CD8-positive, alpha-beta memory T cell (primary cell): ENCODE data around the gene KRTAP5-8. TPM values are rescaled to one million over a fixed set of nuclear protein-coding genes. Genes with fewer than 3 reads are reported as not detected.
"Not testable (repeated sequence)": the region's sequence is repeated elsewhere in the genome, so short reads cannot be mapped to it uniquely, and the experiment has no call there.

Experiments
- CTCF ChIA-PET: fragments of 350-600 bp; sonication (Branson Sonifier 250); formaldehyde crosslinking; loops from one replicate; lab custom pipeline; 2021; ENCODE audit warnings: antibody characterized with exemption; lab: Charles Lee
- POLR2A ChIA-PET: fragments of 350-600 bp; sonication (Branson Sonifier 250); formaldehyde crosslinking; loops from one replicate; lab custom pipeline; 2021; ENCODE audit warnings: antibody characterized with exemption; lab: Charles Lee
- DNase-seq, 5 donors: peaks; one replicate each; pipeline versions ENCODE4 v3.0.0 to v3.0.0-alpha.2; 2020 to 2022; ENCODE audit warnings: mixed read lengths in 1 of 5
- H3K27ac ChIP-seq: one replicate; pipeline ENCODE4 v1.7.0; 2013; ENCODE audit warnings: low read depth, mild to moderate bottlenecking, low read length, moderate library complexity
- H3K27me3 ChIP-seq: 2 replicates; pipeline ENCODE4 v1.7.0; 2013; ENCODE audit warnings: low read length, mild to moderate bottlenecking; ENCODE audit not compliant: insufficient read depth, poor library complexity, severe bottlenecking
- H3K36me3 ChIP-seq: 2 replicates; pipeline ENCODE4 v1.7.0; 2013; ENCODE audit warnings: mild to moderate bottlenecking, low read length, moderate library complexity; ENCODE audit not compliant: insufficient read depth
- H3K4me1 ChIP-seq: 2 replicates; pipeline ENCODE4 v1.7.0; 2013; ENCODE audit warnings: mild to moderate bottlenecking, low read length, moderate library complexity; ENCODE audit not compliant: insufficient read depth
- H3K4me3 ChIP-seq: 2 replicates; pipeline ENCODE4 v1.7.0; 2013; ENCODE audit warnings: mild to moderate bottlenecking, low read length
- H3K9me3 ChIP-seq: 2 replicates; pipeline ENCODE4 v1.7.0; 2013; ENCODE audit warnings: mild to moderate bottlenecking, low read length
- H3K27ac Mint-ChIP-seq, 8 donors: one replicate each; pipeline ENCODE4 v1.8.0; 2020 to 2021; ENCODE audit warnings: mixed read lengths in 8 of 8, mild to moderate bottlenecking in 6 of 8, inconsistent platforms in 3 of 8, moderate library complexity in 3 of 8
- H3K27me3 Mint-ChIP-seq, 2 donors: one replicate each; pipeline ENCODE4 v1.8.0; 2020 to 2021; ENCODE audit warnings: mixed read lengths in 2 of 2, mild to moderate bottlenecking in 1 of 2, moderate library complexity in 1 of 2
- H3K36me3 Mint-ChIP-seq, 3 donors: one replicate each; pipeline ENCODE4 v1.8.0; 2020 to 2021; ENCODE audit warnings: mixed read lengths in 3 of 3, inconsistent platforms in 1 of 3, mild to moderate bottlenecking in 1 of 3
- H3K4me1 Mint-ChIP-seq, 3 donors: one replicate each; pipeline ENCODE4 v1.8.0; 2020 to 2021; ENCODE audit warnings: mixed read lengths in 3 of 3, inconsistent platforms in 1 of 3, mild to moderate bottlenecking in 1 of 3
- H3K4me3 Mint-ChIP-seq, 7 donors: one replicate each; pipeline ENCODE4 v1.8.0; 2020 to 2021; ENCODE audit warnings: mixed read lengths in 7 of 7, mild to moderate bottlenecking in 6 of 7, moderate library complexity in 4 of 7, inconsistent platforms in 2 of 7
- H3K9me3 Mint-ChIP-seq, 5 donors: one replicate each; pipeline ENCODE4 v1.8.0; 2020 to 2022; ENCODE audit warnings: mixed read lengths in 5 of 5, mild to moderate bottlenecking in 3 of 5, moderate library complexity in 2 of 5, inconsistent platforms in 1 of 5
- polyA plus RNA-seq: library from polyadenylated mRNA; unstranded; fragments of 300-500 nt; fragmentation: Illumina TruSeq; gene quantifications from one replicate; pipeline ENCODE4 v1.2.3, GENCODE V29; 2021
- total RNA-seq, 2 experiments: library from RNA; stranded (reverse); gene quantifications; one replicate each; pipeline ENCODE4 v1.2.3, GENCODE V29; 2021

The KRTAP5-8 gene
- total and polyA plus RNA-seq, 3 experiments from 2014 or later, result not detected

- Histone ChIP-seq H3K36me3 (no peaks in the 10 kb centered on the region), H3K9me3 (no peaks in the 10 kb centered on the region), H3K4me1 (no peaks in the 10 kb centered on the region), H3K27ac (no peak overlapping the region), H3K27me3 (no peaks in the 10 kb centered on the region), H3K4me3 (no peak overlapping the region)
- Mint-ChIP-seq H3K9me3 (peaks cover 0 to 2% (median 0%) of the 10 kb centered on the region in 5 donors), H3K4me1 (no peaks in the 10 kb centered on the region), H3K4me3 (no peak overlapping the region), H3K27me3 (peaks cover 5 to 28% of the 10 kb centered on the region in 2 donors), H3K36me3 (peaks cover 0 to 5% (median 0%) of the 10 kb centered on the region in 3 donors), H3K27ac (no peak overlapping the region)
- ChIA-PET POLR2A (no interaction called here), CTCF (no interaction called here)
- no peak for DNase-seq
Measured at GRCh38 chr11:71525188-71525937, 12.5 kb upstream of the KRTAP5-8 start.

GRCh38 chr11:71525938-71526495, 11.8 kb upstream of the KRTAP5-8 start:
- peaks cover 0 to 5% (median 0%) of the 10 kb centered on the region in 3 donors for H3K36me3 Mint-ChIP-seq
- DNase-seq, result no peak
- H3K4me3 Mint-ChIP-seq, result no peak overlapping the region
- peaks cover 5 to 33% of the 10 kb centered on the region in 2 donors for H3K27me3 Mint-ChIP-seq
- no peak overlapping the region for H3K4me3 ChIP-seq
- ChIA-PET POLR2A (no interaction called here), CTCF (no interaction called here)
- no peaks in the 10 kb centered on the region for H3K27me3 ChIP-seq
- H3K4me1 Mint-ChIP-seq, result no peaks in the 10 kb centered on the region
- no peak overlapping the region for H3K27ac Mint-ChIP-seq
- H3K4me1 ChIP-seq, result no peaks in the 10 kb centered on the region
- no peak overlapping the region for H3K27ac ChIP-seq
- H3K36me3 ChIP-seq, result no peaks in the 10 kb centered on the region
- no peaks in the 10 kb centered on the region for H3K9me3 ChIP-seq
- peaks cover 0 to 2% (median 0%) of the 10 kb centered on the region in 5 donors for H3K9me3 Mint-ChIP-seq

- H3K27me3 ChIP-seq, H3K27ac ChIP-seq, DNase-seq, H3K36me3 ChIP-seq, POLR2A ChIA-PET, H3K4me3 ChIP-seq, H3K9me3 Mint-ChIP-seq, H3K36me3 Mint-ChIP-seq, H3K4me3 Mint-ChIP-seq, H3K4me1 ChIP-seq, H3K9me3 ChIP-seq, H3K4me1 Mint-ChIP-seq: not testable (repeated sequence)
- Mint-ChIP-seq H3K27me3 (peaks cover 5 to 33% of the 10 kb centered on the region in 2 donors), H3K27ac (peak within 1 kb of the TSS in 1 of 8 donors; percentile 69)
- CTCF ChIA-PET, result interaction anchor here (0.6 kb wide), 1 partner anchor 40 kb away, joined by 3 read pairs; no protein-coding TSS in a partner anchor
Measured at GRCh38 chr11:71526796-71527575, 10.8 kb upstream of the KRTAP5-8 start, which contains the start of gene KRTAP5-7. KRTAP5-7 (plus strand) TSS chr11:71527267; CDS start chr11:71527301, 34 bp downstream.

GRCh38 chr11:71527576-71528210, 10.1 kb upstream of the KRTAP5-8 start:
- H3K27me3 ChIP-seq, result no peaks in the 10 kb centered on the region
- Mint-ChIP-seq H3K36me3 (peaks cover 0 to 5% (median 0%) of the 10 kb centered on the region in 3 donors), H3K4me3 (no peak overlapping the region), H3K27me3 (peaks cover 9 to 36% of the 10 kb centered on the region in 2 donors), H3K9me3 (peaks cover 0 to 2% (median 0%) of the 10 kb centered on the region in 5 donors), H3K4me1 (no peaks in the 10 kb centered on the region), H3K27ac (no peak overlapping the region)
- H3K4me3 ChIP-seq, result no peak overlapping the region
- H3K36me3 ChIP-seq, result no peaks in the 10 kb centered on the region
- no peaks in the 10 kb centered on the region for H3K9me3 ChIP-seq
- H3K27ac ChIP-seq, result no peak overlapping the region
- ChIA-PET POLR2A (no interaction called here), CTCF (no interaction called here)
- DNase-seq, result no peak
- no peaks in the 10 kb centered on the region for H3K4me1 ChIP-seq

DNA sequence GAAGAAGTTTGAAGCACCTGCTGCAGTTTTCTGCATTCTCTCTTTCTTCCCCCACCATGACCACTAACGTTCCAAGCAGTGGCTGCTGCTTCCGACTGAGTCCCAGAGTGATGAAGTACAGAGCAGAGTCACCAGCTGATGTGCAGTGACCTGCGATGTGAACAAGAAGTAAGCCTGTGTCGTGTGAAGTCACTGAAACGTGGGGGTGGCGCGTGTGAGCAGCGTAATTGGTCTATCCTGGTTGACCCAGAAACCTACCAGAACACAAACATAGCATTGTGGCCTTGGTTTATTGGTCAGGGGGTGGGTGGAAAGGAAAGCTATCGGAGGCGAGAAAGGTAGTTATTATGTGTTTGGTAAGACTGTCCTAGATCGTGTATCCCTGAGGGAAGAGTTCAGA, 7.2 kb upstream of the KRTAP5-8 start:
- H3K27me3 ChIP-seq, result no peaks in the 10 kb centered on the region
- ChIA-PET POLR2A (no interaction called here), CTCF (no interaction called here)
- Mint-ChIP-seq H3K36me3 (no peaks in the 10 kb centered on the region), H3K4me1 (no peaks in the 10 kb centered on the region), H3K27me3 (peaks cover 13 to 34% of the 10 kb centered on the region in 2 donors), H3K4me3 (no peak overlapping the region), H3K27ac (no peak overlapping the region), H3K9me3 (no peaks in the 10 kb centered on the region)
- no peaks in the 10 kb centered on the region for H3K36me3 ChIP-seq
- no peaks in the 10 kb centered on the region for H3K4me1 ChIP-seq
- H3K4me3 ChIP-seq, result no peak overlapping the region
- no peaks in the 10 kb centered on the region for H3K9me3 ChIP-seq
- no peak for DNase-seq
- no peak overlapping the region for H3K27ac ChIP-seq

GRCh38 chr11:71532036-71532610, 5.7 kb upstream of the KRTAP5-8 start:
- POLR2A ChIA-PET, result no interaction called here
- CTCF ChIA-PET, result interaction anchor here (0.7 kb wide), 1 partner anchor 8 kb away, joined by 3 read pairs; no protein-coding TSS in a partner anchor
- Histone ChIP-seq H3K36me3 (no peaks in the 10 kb centered on the region), H3K27ac (no peak overlapping the region), H3K4me1 (no peaks in the 10 kb centered on the region), H3K9me3 (no peaks in the 10 kb centered on the region), H3K27me3 (no peaks in the 10 kb centered on the region), H3K4me3 (no peak overlapping the region)
- Mint-ChIP-seq H3K27ac (no peak overlapping the region), H3K9me3 (no peaks in the 10 kb centered on the region), H3K4me3 (no peak overlapping the region), H3K27me3 (peaks cover 14 to 29% of the 10 kb centered on the region in 2 donors), H3K36me3 (no peaks in the 10 kb centered on the region), H3K4me1 (no peaks in the 10 kb centered on the region)
- no peak for DNase-seq

DNA sequence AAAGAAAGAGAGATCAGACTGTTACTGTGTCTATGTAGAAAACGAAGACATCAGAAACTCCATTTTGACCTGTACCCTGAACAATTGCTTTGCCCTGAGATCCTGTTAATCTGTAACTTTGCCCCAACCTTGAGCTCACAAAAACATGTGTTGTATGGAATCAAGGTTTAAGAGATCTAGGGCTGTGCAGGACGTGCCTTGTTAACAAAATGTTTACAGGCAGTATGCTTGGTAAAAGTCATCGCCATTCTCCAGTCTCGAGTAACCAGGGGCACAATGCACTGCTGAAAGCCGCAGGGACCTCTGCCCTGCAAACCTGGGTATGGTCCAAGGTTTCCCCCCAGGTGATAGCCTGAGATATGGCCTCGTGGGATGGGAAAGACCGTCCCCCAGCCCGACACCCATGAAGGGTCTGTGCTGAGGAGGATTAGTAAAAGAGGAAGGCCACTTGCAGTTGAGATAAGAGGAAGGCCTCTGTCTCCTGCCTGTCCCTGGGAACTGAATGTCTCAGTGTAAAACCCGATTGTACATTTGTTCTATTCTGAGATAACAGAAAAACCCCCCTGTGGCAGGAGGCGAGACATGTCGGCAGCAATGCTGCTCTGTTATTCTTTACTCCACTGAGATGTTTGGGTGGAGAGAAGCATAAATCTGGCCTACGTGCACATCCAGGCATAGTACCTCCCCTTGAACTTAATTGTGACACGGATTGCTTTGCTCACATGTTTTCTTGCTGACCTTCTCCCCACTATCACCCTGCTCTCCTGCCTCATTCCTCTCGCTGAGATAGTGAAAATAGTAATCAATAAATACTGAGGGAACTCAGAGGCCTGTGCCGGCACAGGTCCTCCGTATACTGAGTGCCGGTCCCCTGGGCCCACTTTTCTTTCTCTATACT, 2.9 kb upstream of the KRTAP5-8 start:
- H3K27ac Mint-ChIP-seq, POLR2A ChIA-PET, H3K4me3 ChIP-seq, DNase-seq, H3K9me3 ChIP-seq, H3K36me3 ChIP-seq, CTCF ChIA-PET, H3K4me1 ChIP-seq, H3K36me3 Mint-ChIP-seq, H3K27ac ChIP-seq, H3K4me1 Mint-ChIP-seq, H3K4me3 Mint-ChIP-seq, H3K27me3 ChIP-seq, H3K9me3 Mint-ChIP-seq: not testable (repeated sequence)
- peaks cover 11 to 28% of the 10 kb centered on the region in 2 donors for H3K27me3 Mint-ChIP-seq
